ENCODE measurements around the gene TMEM184B. TPM values are rescaled to one million over a fixed set of nuclear protein-coding genes. Genes with fewer than 3 reads are reported as not detected.

The TMEM184B gene
- total and polyA plus RNA-seq, 9 donors = 19.9 to 78.6 (median 65.8) TPM

DNA sequence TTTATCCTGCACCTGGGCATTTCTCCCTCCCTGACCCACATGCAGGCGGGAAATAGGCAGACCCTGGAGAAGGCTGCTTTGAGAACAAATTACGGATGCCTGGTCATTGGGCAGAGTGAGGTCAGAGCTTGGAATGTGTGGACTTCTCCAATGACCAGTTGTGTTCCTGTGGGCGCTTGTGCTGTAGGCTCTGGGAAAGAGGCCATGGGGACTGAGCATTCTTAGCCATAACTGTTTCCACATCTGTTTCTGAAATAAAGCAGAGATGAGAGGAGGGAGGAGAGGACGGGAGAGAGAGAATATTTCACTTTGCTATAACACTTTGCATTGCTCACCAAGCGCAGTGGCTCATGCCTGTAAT, 11.2 kb upstream of the TMEM184B start:
- Histone ChIP-seq H3K4me1 (ENCODE audit: control insufficient read depth, insufficient read depth, low read length) (peaks cover 17% of the 10 kb centered on the region), H3K27ac (ENCODE audit: low read length) (peak overlapping the region; percentile 62), H3K27me3 (ENCODE audit: control insufficient read depth, insufficient read depth, low read length) (no peaks in the 10 kb centered on the region), H3K36me3 (ENCODE audit: control insufficient read depth, insufficient read depth, low read length) (peaks cover 12% of the 10 kb centered on the region), H3K9me3 (replicated peaks; ENCODE audit: control insufficient read depth, low read depth, low read length) (no peaks in the 10 kb centered on the region), H3K4me3 (ENCODE audit: low read length) (no peak overlapping the region)
- 0% methylated on average over 2 of the region's 5 CpGs for WGBS (ENCODE audit: insufficient coverage)
- DNase-seq = peak; percentile 90

GRCh38 chr22:38282397-38282796, 9.6 kb upstream of the TMEM184B start:
- H3K27ac ChIP-seq (ENCODE audit: low read length) = no peak overlapping the region
- 75% methylated on average over 4 of the region's 9 CpGs for WGBS (ENCODE audit: insufficient coverage)
- no peaks in the 10 kb centered on the region for H3K27me3 ChIP-seq (ENCODE audit: control insufficient read depth, insufficient read depth, low read length)
- no peaks in the 10 kb centered on the region for H3K9me3 ChIP-seq (replicated peaks; ENCODE audit: control insufficient read depth, low read depth, low read length)
- H3K36me3 ChIP-seq (ENCODE audit: control insufficient read depth, insufficient read depth, low read length) = peaks cover 8% of the 10 kb centered on the region
- H3K4me1 ChIP-seq (ENCODE audit: control insufficient read depth, insufficient read depth, low read length) = peaks cover 17% of the 10 kb centered on the region
- DNase-seq = no peak
- H3K4me3 ChIP-seq (ENCODE audit: low read length) = no peak overlapping the region

DNA sequence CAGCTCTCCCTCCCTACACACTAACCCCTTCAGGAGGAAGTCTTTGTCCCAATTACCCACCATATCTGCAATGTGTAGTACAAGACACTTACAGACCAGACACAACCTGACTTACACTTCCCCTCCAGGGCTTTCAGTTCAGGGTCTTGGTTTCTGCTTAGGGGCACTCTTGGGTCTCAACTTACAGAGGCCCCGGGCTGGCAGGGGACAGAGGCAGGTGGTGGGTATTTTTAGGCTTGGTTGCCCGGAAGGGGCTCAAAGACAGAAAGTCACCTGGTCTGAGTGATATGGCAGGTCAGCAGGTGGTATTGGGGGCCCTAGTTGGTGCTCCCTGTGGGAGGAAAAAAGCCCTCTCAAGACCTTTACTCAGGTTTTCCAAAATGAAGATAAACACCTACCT, 3.4 kb upstream of the TMEM184B start:
- Histone ChIP-seq H3K4me1 (ENCODE audit: control insufficient read depth, insufficient read depth, low read length) (peaks cover 41% of the 10 kb centered on the region), H3K27me3 (ENCODE audit: control insufficient read depth, insufficient read depth, low read length) (no peaks in the 10 kb centered on the region), H3K27ac (ENCODE audit: low read length) (peak overlapping the region; percentile 90), H3K36me3 (ENCODE audit: control insufficient read depth, insufficient read depth, low read length) (peaks cover 1% of the 10 kb centered on the region), H3K9me3 (replicated peaks; ENCODE audit: control insufficient read depth, low read depth, low read length) (no peaks in the 10 kb centered on the region), H3K4me3 (ENCODE audit: low read length) (no peak overlapping the region)
- DNase-seq = peak; percentile 66
- 17% methylated on average over 1 of the region's 2 CpGs for WGBS (ENCODE audit: insufficient coverage)

DNA sequence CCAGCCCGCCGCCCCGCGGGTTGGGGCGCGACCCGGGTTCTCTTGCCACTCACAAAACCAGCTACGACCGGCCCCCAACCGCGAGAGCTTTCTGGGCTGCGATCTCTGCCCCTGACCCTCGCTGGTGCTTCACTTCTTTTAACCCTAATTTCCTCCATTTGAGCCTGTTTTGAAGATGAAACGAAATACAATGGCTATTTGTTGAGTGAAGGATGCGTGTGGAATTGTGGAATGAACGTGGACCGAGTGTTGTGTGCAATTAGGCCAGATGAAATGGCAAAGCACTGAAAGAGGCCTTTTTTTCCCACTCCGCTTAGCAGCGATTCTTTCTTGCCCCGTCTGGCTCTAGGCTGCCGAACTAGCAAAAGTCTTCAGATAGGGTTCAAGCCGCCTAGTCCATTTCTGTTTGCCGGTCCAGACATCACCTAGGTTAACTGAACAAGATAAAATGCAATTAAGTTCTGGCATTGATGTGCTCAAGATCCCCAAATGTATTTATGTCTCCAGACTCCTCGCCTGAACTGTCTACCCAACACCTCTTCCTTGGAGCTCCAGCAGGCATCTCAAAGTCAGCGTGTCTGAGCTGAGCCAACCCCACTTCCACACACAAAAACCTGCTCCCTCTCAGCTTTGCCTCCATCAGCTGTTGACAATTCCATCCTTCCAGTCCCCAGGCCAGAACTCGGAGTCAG, 471 bp upstream of the TMEM184B start:
- H3K27ac ChIP-seq (ENCODE audit: low read length) = peak overlapping the region; percentile 81
- H3K36me3 ChIP-seq (ENCODE audit: control insufficient read depth, insufficient read depth, low read length) = peaks cover 27% of the 10 kb centered on the region
- peaks cover 59% of the 10 kb centered on the region for H3K4me1 ChIP-seq (ENCODE audit: control insufficient read depth, insufficient read depth, low read length)
- no peaks in the 10 kb centered on the region for H3K27me3 ChIP-seq (ENCODE audit: control insufficient read depth, insufficient read depth, low read length)
- DNase-seq = peak; percentile 50
- peak overlapping the region; percentile 45 for H3K4me3 ChIP-seq (ENCODE audit: low read length)
- H3K9me3 ChIP-seq (replicated peaks; ENCODE audit: control insufficient read depth, low read depth, low read length) = no peaks in the 10 kb centered on the region
- 8% methylated on average over 18 of the region's 26 CpGs for WGBS (ENCODE audit: insufficient coverage)

GRCh38 chr22:38271927-38272372, 860 bp downstream of the TMEM184B start:
- Histone ChIP-seq H3K27me3 (ENCODE audit: control insufficient read depth, insufficient read depth, low read length) (no peaks in the 10 kb centered on the region), H3K4me3 (ENCODE audit: low read length) (peak overlapping the region; percentile 96), H3K27ac (ENCODE audit: low read length) (peak overlapping the region; percentile 75), H3K36me3 (ENCODE audit: control insufficient read depth, insufficient read depth, low read length) (peaks cover 27% of the 10 kb centered on the region), H3K9me3 (replicated peaks; ENCODE audit: control insufficient read depth, low read depth, low read length) (no peaks in the 10 kb centered on the region), H3K4me1 (ENCODE audit: control insufficient read depth, insufficient read depth, low read length) (peaks cover 57% of the 10 kb centered on the region)
- 7% methylated on average over 6 of the region's 7 CpGs for WGBS (ENCODE audit: insufficient coverage)
- DNase-seq = no peak

GRCh38 chr22:38271101-38271500, 1.7 kb downstream of the TMEM184B start:
- Histone ChIP-seq H3K9me3 (replicated peaks; ENCODE audit: control insufficient read depth, low read depth, low read length) (no peaks in the 10 kb centered on the region), H3K27me3 (ENCODE audit: control insufficient read depth, insufficient read depth, low read length) (no peaks in the 10 kb centered on the region), H3K4me1 (ENCODE audit: control insufficient read depth, insufficient read depth, low read length) (peaks cover 56% of the 10 kb centered on the region), H3K4me3 (ENCODE audit: low read length) (peak overlapping the region; percentile 4), H3K27ac (ENCODE audit: low read length) (peak overlapping the region; percentile 26), H3K36me3 (ENCODE audit: control insufficient read depth, insufficient read depth, low read length) (peaks cover 30% of the 10 kb centered on the region)
- 61% methylated on average over 6 of the region's 7 CpGs for WGBS (ENCODE audit: insufficient coverage)
- no peak for DNase-seq

DNA sequence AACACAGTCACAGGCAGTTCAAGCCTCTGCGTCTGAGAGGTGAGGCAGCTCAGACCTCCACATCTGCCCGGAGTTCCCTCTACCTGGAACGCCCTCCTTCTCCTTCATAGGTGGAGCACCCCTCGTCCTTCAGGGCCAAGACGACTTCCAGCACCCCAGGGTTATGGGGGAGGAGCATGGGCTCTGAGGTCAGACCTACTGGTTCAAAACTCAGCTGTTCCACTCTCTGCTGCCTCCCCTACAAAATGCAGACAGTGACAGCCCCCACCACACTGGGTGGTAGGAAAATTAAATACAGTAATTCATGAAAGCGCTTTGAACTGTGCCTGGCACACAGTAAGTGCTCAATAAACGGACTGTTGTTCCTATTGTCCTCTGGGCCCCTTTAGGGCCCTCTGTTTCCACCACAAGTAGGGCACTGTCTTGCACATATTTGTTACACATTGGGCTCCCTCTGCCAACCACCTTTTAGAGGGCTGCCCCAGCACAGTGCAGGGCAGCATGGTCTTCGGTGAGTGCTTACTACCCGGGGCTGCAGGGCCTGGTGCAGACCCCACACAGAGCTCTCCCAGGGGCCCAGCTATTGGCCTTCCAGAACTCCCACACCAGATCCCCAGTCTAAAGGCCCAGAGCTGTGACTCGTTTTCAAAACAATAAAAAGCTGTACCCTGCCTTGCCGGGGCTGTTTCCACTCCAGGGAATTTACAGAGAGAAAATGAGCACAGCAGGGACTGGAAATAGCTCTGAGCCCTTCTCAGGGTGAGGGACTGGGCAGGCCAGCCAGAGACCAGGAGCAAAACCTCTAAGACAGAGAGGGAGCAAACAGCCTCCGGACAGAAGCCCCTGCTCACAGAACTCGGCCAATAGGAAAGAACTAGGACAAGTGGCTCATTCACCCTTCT, 2.5 kb downstream of the TMEM184B start:
- Histone ChIP-seq H3K27ac (ENCODE audit: low read length) (peak overlapping the region; percentile 26), H3K36me3 (ENCODE audit: control insufficient read depth, insufficient read depth, low read length) (peaks cover 35% of the 10 kb centered on the region), H3K4me3 (ENCODE audit: low read length) (peak overlapping the region; percentile 4), H3K9me3 (replicated peaks; ENCODE audit: control insufficient read depth, low read depth, low read length) (no peaks in the 10 kb centered on the region), H3K27me3 (ENCODE audit: control insufficient read depth, insufficient read depth, low read length) (no peaks in the 10 kb centered on the region), H3K4me1 (ENCODE audit: control insufficient read depth, insufficient read depth, low read length) (peaks cover 58% of the 10 kb centered on the region)
- WGBS (ENCODE audit: insufficient coverage) = 40% methylated on average over 8 of the region's 13 CpGs
- no peak for DNase-seq

DNA sequence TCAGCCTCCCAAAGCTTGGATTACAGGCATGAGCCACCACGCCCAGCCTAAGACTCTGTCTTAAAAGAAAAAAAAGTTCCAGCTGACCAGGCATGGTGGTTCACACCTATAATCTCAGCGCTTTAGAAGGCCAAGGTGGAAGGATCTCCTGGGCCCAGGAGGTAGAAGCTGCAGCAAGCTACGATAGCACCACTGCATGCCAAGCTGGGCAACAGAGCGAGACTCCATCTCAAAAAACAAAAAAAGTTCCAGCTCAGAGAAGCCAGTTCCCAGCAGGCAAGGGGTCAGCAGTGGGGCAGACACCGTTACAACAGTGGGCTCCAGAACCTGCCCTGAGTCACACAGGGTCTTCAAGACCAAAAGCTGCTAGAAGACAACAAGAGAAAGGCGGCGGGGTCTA, 3.3 kb downstream of the TMEM184B start:
- DNase-seq = no peak
- peak overlapping the region; percentile 35 for H3K27ac ChIP-seq (ENCODE audit: low read length)
- no peaks in the 10 kb centered on the region for H3K9me3 ChIP-seq (replicated peaks; ENCODE audit: control insufficient read depth, low read depth, low read length)
- peaks cover 36% of the 10 kb centered on the region for H3K36me3 ChIP-seq (ENCODE audit: control insufficient read depth, insufficient read depth, low read length)
- H3K27me3 ChIP-seq (ENCODE audit: control insufficient read depth, insufficient read depth, low read length) = no peaks in the 10 kb centered on the region
- peaks cover 51% of the 10 kb centered on the region for H3K4me1 ChIP-seq (ENCODE audit: control insufficient read depth, insufficient read depth, low read length)
- H3K4me3 ChIP-seq (ENCODE audit: low read length) = no peak overlapping the region
- 77% methylated on average over 3 of the region's 7 CpGs for WGBS (ENCODE audit: insufficient coverage)

DNA sequence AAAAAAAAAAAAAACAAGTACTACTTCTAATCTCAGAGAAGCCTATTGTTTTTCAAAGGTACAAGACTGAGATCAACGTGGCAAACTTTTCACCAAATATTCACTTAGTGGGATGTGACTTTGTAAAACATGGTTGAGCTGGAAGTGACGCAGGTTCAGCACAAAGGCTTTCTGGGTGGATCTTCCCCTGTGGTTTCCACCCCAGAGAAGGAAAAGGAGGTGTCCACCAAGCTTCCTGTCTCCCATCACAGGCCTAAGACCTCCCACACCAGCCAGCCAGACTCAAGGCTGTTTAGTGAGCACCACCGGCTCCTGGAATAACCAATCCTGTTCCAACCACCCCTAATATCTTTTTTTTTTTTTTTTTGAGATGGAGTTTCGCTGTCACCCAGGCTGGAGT, 5.7 kb downstream of the TMEM184B start:
- Histone ChIP-seq H3K36me3 (ENCODE audit: control insufficient read depth, insufficient read depth, low read length) (peaks cover 50% of the 10 kb centered on the region), H3K4me1 (ENCODE audit: control insufficient read depth, insufficient read depth, low read length) (peaks cover 50% of the 10 kb centered on the region), H3K9me3 (replicated peaks; ENCODE audit: control insufficient read depth, low read depth, low read length) (no peaks in the 10 kb centered on the region), H3K27me3 (ENCODE audit: control insufficient read depth, insufficient read depth, low read length) (no peaks in the 10 kb centered on the region), H3K4me3 (ENCODE audit: low read length) (no peak overlapping the region), H3K27ac (ENCODE audit: low read length) (peak overlapping the region; percentile 69)
- WGBS (ENCODE audit: insufficient coverage) = no CpG with 5 or more reads among the region's 4 CpGs
- peak; percentile 70 for DNase-seq

DNA sequence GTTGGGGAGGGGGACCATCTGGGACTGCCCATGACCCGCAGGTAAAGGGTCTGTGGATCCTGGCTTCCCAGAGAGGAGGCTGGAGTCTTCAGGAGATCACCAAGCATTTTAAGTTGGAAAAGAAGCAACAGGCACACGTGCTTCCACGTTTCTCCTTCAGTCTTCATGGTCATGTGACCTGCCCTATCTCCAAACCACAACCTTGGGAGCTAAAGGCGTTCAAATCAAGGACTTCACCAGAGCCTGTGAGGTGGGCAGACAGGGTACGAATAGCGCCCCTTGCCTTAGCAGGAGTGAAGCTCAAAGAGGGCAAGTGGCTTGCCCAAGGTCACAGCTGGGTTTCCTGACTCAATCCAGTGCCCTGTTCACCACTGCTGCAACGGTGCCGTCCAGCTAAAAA, 6.7 kb downstream of the TMEM184B start:
- H3K36me3 ChIP-seq (ENCODE audit: control insufficient read depth, insufficient read depth, low read length) = peaks cover 48% of the 10 kb centered on the region
- no peaks in the 10 kb centered on the region for H3K27me3 ChIP-seq (ENCODE audit: control insufficient read depth, insufficient read depth, low read length)
- 71% methylated on average over 6 of the region's 8 CpGs for WGBS (ENCODE audit: insufficient coverage)
- H3K9me3 ChIP-seq (replicated peaks; ENCODE audit: control insufficient read depth, low read depth, low read length) = no peaks in the 10 kb centered on the region
- H3K4me1 ChIP-seq (ENCODE audit: control insufficient read depth, insufficient read depth, low read length) = peaks cover 50% of the 10 kb centered on the region
- DNase-seq = no peak
- peak overlapping the region; percentile 69 for H3K27ac ChIP-seq (ENCODE audit: low read length)
- no peak overlapping the region for H3K4me3 ChIP-seq (ENCODE audit: low read length)
